Measurements from ENCODE around the gene TRIB2. TPM values are rescaled to one million over a fixed set of nuclear protein-coding genes. Genes with fewer than 3 reads are reported as not detected.

The TRIB2 gene
- total RNA-seq (ENCODE audit: unreplicated experiment) = 131 TPM
- long read RNA-seq, full-length matches to known transcripts = 12 of 21 reads
- long read RNA-seq, partial matches to known transcripts = 3 of 21 reads
- long read RNA-seq, other reads (novel, unspliced or antisense) = 6 of 21 reads

DNA sequence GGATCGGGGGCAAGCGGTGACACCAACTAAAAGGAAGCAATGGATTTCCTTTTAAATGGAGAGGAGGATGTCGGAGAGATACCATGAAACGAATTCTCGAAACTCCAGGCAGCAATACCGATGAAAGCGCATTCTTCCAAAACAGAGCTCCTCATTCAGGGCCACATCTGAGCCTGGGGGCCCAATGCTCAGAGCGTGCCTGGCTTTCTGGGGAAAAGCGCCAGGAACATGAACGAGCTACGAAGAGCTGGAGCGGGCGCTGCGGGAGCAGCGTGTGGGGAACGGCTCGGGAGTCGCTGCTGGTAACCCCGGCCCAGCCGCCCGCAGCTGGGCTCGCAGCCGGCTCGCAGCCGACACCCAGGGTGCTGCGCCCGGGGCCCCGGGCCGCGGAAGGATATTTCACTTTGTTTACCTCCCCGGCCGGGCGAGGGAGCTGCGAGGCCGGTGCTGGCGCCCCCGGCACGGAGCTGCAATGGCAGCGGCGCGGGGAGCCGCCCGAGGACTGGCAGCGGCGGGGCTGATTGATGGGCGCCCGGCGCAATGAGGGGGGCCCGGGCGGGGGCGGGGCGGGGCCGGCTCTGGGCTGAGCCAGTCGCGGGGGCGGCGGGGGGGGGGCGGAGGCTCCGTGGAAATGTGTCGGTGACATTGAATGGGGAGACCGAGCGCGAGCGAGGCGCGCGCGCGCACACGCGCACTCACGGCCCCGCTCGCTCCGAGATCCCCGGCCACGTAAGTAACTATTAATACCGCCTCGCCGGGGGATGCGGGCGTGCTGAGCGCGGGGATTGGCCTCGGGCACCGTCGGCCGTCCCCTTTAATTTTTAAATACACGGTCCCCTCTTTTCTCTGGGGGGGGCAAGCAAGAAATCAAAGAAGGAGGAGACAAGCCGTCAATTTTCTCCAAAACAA, at the start of gene TRIB2:
Gene TRIB2 (plus strand): TSS at position 655 of the 909 bp plus-strand sequence. CDS start 1,372 bp downstream, outside the sequence.
- peaks cover 20% of the 10 kb centered on the region for H3K27me3 Mint-ChIP-seq (ENCODE audit: unreplicated experiment)
- H3K27ac Mint-ChIP-seq (ENCODE audit: unreplicated experiment) = peak within 1 kb of the TSS; percentile 100
- peaks cover 5% of the 10 kb centered on the region for H3K36me3 Mint-ChIP-seq (ENCODE audit: unreplicated experiment)
- H3K9me3 Mint-ChIP-seq (ENCODE audit: unreplicated experiment) = peaks cover 24% of the 10 kb centered on the region
- peaks cover 9% of the 10 kb centered on the region for H3K4me1 Mint-ChIP-seq (ENCODE audit: low read depth, unreplicated experiment)
- H3K4me3 Mint-ChIP-seq (ENCODE audit: unreplicated experiment) = peak within 1 kb of the TSS; percentile 98
- DNase-seq = peak; percentile 90
- TF ChIP-seq, protein P1, sequence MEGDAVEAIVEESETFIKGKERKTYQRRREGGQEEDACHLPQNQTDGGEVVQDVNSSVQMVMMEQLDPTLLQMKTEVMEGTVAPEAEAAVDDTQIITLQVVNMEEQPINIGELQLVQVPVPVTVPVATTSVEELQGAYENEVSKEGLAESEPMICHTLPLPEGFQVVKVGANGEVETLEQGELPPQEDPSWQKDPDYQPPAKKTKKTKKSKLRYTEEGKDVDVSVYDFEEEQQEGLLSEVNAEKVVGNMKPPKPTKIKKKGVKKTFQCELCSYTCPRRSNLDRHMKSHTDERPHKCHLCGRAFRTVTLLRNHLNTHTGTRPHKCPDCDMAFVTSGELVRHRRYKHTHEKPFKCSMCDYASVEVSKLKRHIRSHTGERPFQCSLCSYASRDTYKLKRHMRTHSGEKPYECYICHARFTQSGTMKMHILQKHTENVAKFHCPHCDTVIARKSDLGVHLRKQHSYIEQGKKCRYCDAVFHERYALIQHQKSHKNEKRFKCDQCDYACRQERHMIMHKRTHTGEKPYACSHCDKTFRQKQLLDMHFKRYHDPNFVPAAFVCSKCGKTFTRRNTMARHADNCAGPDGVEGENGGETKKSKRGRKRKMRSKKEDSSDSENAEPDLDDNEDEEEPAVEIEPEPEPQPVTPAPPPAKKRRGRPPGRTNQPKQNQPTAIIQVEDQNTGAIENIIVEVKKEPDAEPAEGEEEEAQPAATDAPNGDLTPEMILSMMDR (IDR thresholded peaks at IDR 0.05; ENCODE audit: partially characterized antibody, unreplicated experiment) = peak; percentile 7

DNA sequence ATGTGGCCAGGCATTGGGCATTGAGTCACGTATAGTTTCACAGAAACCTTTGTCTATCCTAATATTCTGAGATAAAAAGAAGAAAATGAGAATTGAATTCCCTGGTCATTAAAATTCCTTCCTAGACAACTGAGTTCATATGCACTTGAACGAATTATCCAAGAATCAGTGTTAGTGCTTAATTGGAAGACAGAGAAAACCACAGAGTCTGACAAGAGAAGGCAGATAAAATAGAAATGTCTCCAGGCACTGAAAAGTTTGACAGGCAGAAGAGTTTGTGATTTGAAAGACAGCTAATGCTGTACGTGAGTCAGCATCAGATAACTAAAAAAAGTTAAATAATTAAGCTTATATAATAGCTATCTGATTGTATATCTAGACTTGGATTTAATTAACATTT, 47.7 kb upstream of the TRIB2 start:
- TF ChIP-seq, protein P1 (IDR thresholded peaks at IDR 0.05; ENCODE audit: partially characterized antibody, unreplicated experiment) = no peak
- no peak overlapping the region for H3K4me3 Mint-ChIP-seq (ENCODE audit: unreplicated experiment)
- DNase-seq = no peak
- H3K4me1 Mint-ChIP-seq (ENCODE audit: low read depth, unreplicated experiment) = peaks cover 1% of the 10 kb centered on the region
- peaks cover 8% of the 10 kb centered on the region for H3K36me3 Mint-ChIP-seq (ENCODE audit: unreplicated experiment)
- H3K27me3 Mint-ChIP-seq (ENCODE audit: unreplicated experiment) = no peaks in the 10 kb centered on the region
- H3K9me3 Mint-ChIP-seq (ENCODE audit: unreplicated experiment) = no peaks in the 10 kb centered on the region
- no peak overlapping the region for H3K27ac Mint-ChIP-seq (ENCODE audit: unreplicated experiment)

DNA sequence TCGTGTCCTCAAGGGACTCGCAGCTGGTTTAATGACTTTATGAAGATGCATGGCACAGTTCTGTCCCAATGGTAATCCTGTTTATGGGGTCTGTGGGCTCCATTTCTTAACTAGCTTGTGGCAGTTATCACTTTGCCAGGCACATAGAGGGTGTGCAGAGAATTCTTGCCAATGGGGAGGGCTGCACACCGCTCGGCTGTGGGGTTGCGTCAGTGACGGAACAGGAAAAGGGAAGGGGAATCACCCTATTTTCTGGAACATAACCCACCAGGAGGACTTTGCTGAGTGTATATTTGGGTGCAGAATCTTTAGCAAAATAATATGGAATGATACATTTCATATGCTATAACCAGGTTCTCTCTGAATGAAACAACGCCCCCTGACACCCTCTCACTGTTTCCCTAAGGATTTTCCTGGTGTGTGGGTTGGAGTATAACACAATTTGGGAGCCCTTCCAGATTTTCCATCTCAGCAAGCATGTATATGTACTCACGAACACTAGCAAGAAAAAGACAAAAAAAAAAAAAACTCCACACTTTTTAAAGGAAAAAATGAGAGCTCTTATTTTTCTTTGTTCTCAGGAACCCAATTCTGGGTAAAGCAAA, 43.9 kb upstream of the TRIB2 start:
- TF ChIP-seq, protein P1 (IDR thresholded peaks at IDR 0.05; ENCODE audit: partially characterized antibody, unreplicated experiment) = no peak
- Mint-ChIP-seq H3K27ac (ENCODE audit: unreplicated experiment) (no peak overlapping the region), H3K9me3 (ENCODE audit: unreplicated experiment) (peaks cover 1% of the 10 kb centered on the region), H3K4me3 (ENCODE audit: unreplicated experiment) (no peak overlapping the region), H3K36me3 (ENCODE audit: unreplicated experiment) (no peaks in the 10 kb centered on the region), H3K4me1 (ENCODE audit: low read depth, unreplicated experiment) (peaks cover 1% of the 10 kb centered on the region), H3K27me3 (ENCODE audit: unreplicated experiment) (no peaks in the 10 kb centered on the region)
- no peak for DNase-seq

DNA sequence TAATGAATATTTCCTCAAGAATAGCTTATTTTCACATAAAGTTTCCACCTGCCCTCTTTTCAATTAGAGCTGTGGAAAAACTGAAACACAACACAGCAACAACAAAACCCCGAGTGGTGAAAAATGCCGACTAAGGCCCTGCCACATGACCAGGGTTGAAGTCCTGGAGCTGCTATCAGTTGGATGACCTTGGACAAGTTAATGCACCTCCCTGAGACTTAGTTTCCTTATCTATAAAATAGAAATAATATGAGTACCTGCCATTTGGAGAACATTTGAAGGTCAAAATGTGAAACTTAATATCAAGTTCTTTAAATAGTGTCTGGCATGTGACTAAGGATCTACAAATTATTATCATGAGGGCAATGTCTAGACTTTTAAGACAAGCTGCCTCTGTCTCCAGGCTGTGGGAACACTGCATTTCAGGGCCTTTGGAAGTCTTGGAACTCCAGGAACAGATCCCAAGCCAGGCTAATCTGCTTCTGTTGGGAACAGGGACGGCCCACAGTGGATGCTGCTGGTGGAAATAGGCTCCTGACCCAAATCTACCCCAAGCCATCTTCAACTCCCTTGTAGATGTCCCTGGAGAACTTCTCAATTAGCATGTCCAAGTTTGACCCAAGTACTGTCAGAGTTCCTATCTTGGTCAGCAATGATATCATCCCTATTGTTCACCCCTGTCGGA, 42.0 kb upstream of the TRIB2 start:
- Mint-ChIP-seq H3K4me3 (ENCODE audit: unreplicated experiment) (no peak overlapping the region), H3K4me1 (ENCODE audit: low read depth, unreplicated experiment) (peaks cover 1% of the 10 kb centered on the region), H3K27ac (ENCODE audit: unreplicated experiment) (no peak overlapping the region), H3K9me3 (ENCODE audit: unreplicated experiment) (peaks cover 5% of the 10 kb centered on the region), H3K36me3 (ENCODE audit: unreplicated experiment) (peaks cover 4% of the 10 kb centered on the region), H3K27me3 (ENCODE audit: unreplicated experiment) (no peaks in the 10 kb centered on the region)
- DNase-seq = no peak
- TF ChIP-seq, protein P1 (IDR thresholded peaks at IDR 0.05; ENCODE audit: partially characterized antibody, unreplicated experiment) = no peak

Data from glutamatergic neuron (in vitro differentiated cells).